Stomach smooth muscle (tissue), 2 donors: ENCODE data around the gene VGF.

Experiments used
- H3K27ac ChIP-seq: one replicate; pipeline ENCODE4 v1.7.0; 2013; ENCODE audit warnings: mild to moderate bottlenecking, low read length, inconsistent platforms
- H3K27me3 ChIP-seq, 2 donors: one replicate each; pipeline ENCODE4 v1.7.0; 2013; ENCODE audit warnings: low read length in 2 of 2; ENCODE audit not compliant: insufficient read depth in 2 of 2, control insufficient read depth in 1 of 2
- H3K36me3 ChIP-seq, 2 donors: one replicate each; pipeline ENCODE4 v1.7.0; 2013; ENCODE audit warnings: low read length in 2 of 2; ENCODE audit not compliant: control insufficient read depth in 2 of 2, insufficient read depth in 2 of 2
- H3K4me1 ChIP-seq: one replicate; pipeline ENCODE4 v1.7.0; 2013; ENCODE audit warnings: low read length; ENCODE audit not compliant: control insufficient read depth, insufficient read depth
- H3K4me3 ChIP-seq, 2 donors: one replicate each; pipeline ENCODE4 v1.7.0; 2013; ENCODE audit warnings: low read length in 2 of 2
- H3K9ac ChIP-seq, 2 donors: one replicate each; pipeline ENCODE4 v1.7.0; 2013; ENCODE audit warnings: low read length in 2 of 2, mild to moderate bottlenecking in 1 of 2
- H3K9me3 ChIP-seq, 2 donors: one replicate each; pipeline ENCODE4 v1.7.0; 2013; ENCODE audit warnings: low read length in 2 of 2; ENCODE audit not compliant: control insufficient read depth in 2 of 2
- donor health status: healthy.
- donor health status: Pancreatic carcinoma.

The VGF gene

GRCh38 chr7:101171442-101171837, 6.1 kb upstream of the VGF start:
- peaks cover 86 to 96% of the 10 kb centered on the region in 2 donors for H3K27me3 ChIP-seq
- no peak overlapping the region for H3K9ac ChIP-seq
- H3K4me3 ChIP-seq, result no peak overlapping the region
- peaks cover 33% of the 10 kb centered on the region for H3K4me1 ChIP-seq
- no peaks in the 10 kb centered on the region for H3K9me3 ChIP-seq
- H3K36me3 ChIP-seq, result no peaks in the 10 kb centered on the region
- no peak overlapping the region for H3K27ac ChIP-seq

- H3K27ac ChIP-seq, result no peak overlapping the region
- peaks cover 35% of the 10 kb centered on the region for H3K4me1 ChIP-seq
- no peak overlapping the region for H3K9ac ChIP-seq
- H3K36me3 ChIP-seq, result no peaks in the 10 kb centered on the region
- H3K4me3 ChIP-seq, result no peak overlapping the region
- peaks cover 87 to 97% of the 10 kb centered on the region in 2 donors for H3K27me3 ChIP-seq
- no peaks in the 10 kb centered on the region for H3K9me3 ChIP-seq
Measured at GRCh38 chr7:101170617-101171441, 5.5 kb upstream of the VGF start.

GRCh38 chr7:101169838-101170551, 4.6 kb upstream of the VGF start:
- Histone ChIP-seq H3K4me1 (peaks cover 43% of the 10 kb centered on the region), H3K4me3 (peak overlapping the region in 1 of 2 donors; percentile 15), H3K36me3 (no peaks in the 10 kb centered on the region)

GRCh38 chr7:101169110-101169837, 3.9 kb upstream of the VGF start:
- H3K36me3 ChIP-seq, result no peaks in the 10 kb centered on the region
- H3K27me3 ChIP-seq, result peaks cover 88 to 97% of the 10 kb centered on the region in 2 donors
- no peak overlapping the region for H3K9ac ChIP-seq
- H3K27ac ChIP-seq, result no peak overlapping the region
- peak overlapping the region in 1 of 2 donors; percentile 15 for H3K4me3 ChIP-seq
- H3K9me3 ChIP-seq, result no peaks in the 10 kb centered on the region
- peaks cover 48% of the 10 kb centered on the region for H3K4me1 ChIP-seq

More at GRCh38 chr7:101169838-101170551, 4.6 kb upstream of the VGF start:
- Histone ChIP-seq H3K27ac (no peak overlapping the region), H3K9me3 (no peaks in the 10 kb centered on the region), H3K9ac (no peak overlapping the region), H3K27me3 (peaks cover 85 to 96% of the 10 kb centered on the region in 2 donors)

- no peak overlapping the region for H3K9ac ChIP-seq
- peaks cover 53% of the 10 kb centered on the region for H3K4me1 ChIP-seq
- no peaks in the 10 kb centered on the region for H3K36me3 ChIP-seq
- no peaks in the 10 kb centered on the region for H3K9me3 ChIP-seq
- no peak overlapping the region for H3K27ac ChIP-seq
- no peak overlapping the region for H3K4me3 ChIP-seq
- peaks cover 85 to 97% of the 10 kb centered on the region in 2 donors for H3K27me3 ChIP-seq
Measured at GRCh38 chr7:101168412-101169049, 3.2 kb upstream of the VGF start.

- Histone ChIP-seq H3K4me3 (no peak overlapping the region), H3K4me1 (peaks cover 51% of the 10 kb centered on the region), H3K27ac (no peak overlapping the region), H3K27me3 (peaks cover 80 to 94% of the 10 kb centered on the region in 2 donors), H3K36me3 (no peaks in the 10 kb centered on the region), H3K9ac (no peak overlapping the region), H3K9me3 (no peaks in the 10 kb centered on the region)
Measured at GRCh38 chr7:101167645-101168411, 2.5 kb upstream of the VGF start.

GRCh38 chr7:101166909-101167644, 1.7 kb upstream of the VGF start:
- no peaks in the 10 kb centered on the region for H3K36me3 ChIP-seq
- H3K27ac ChIP-seq, result no peak overlapping the region
- peaks cover 81 to 93% of the 10 kb centered on the region in 2 donors for H3K27me3 ChIP-seq
- no peak overlapping the region for H3K9ac ChIP-seq
- no peaks in the 10 kb centered on the region for H3K9me3 ChIP-seq
- no peak overlapping the region for H3K4me3 ChIP-seq
- H3K4me1 ChIP-seq, result peaks cover 47% of the 10 kb centered on the region

GRCh38 chr7:101166648-101166908, 1.2 kb upstream of the VGF start:
- Histone ChIP-seq H3K27me3 (peaks cover 79 to 93% of the 10 kb centered on the region in 2 donors), H3K4me3 (no peak overlapping the region), H3K9me3 (no peaks in the 10 kb centered on the region), H3K9ac (no peak overlapping the region), H3K27ac (no peak overlapping the region), H3K4me1 (peaks cover 44% of the 10 kb centered on the region), H3K36me3 (no peaks in the 10 kb centered on the region)

- no peaks in the 10 kb centered on the region for H3K9me3 ChIP-seq
- H3K4me3 ChIP-seq, result peak overlapping the region; percentile 17 to 44
- H3K4me1 ChIP-seq, result peaks cover 42% of the 10 kb centered on the region
- H3K27ac ChIP-seq, result no peak overlapping the region
- peaks cover 0 to 2% of the 10 kb centered on the region in 2 donors for H3K36me3 ChIP-seq
- no peak overlapping the region for H3K9ac ChIP-seq
- H3K27me3 ChIP-seq, result peaks cover 77 to 91% of the 10 kb centered on the region in 2 donors
Measured at GRCh38 chr7:101165958-101166647, 734 bp upstream of the VGF start.
